Epithelial cell of proximal tubule (primary cell): ENCODE data around the gene C11orf21. TPM values are rescaled to one million over a fixed set of nuclear protein-coding genes. Genes with fewer than 3 reads are reported as not detected.

Source experiments
- DNase-seq: peaks from one replicate; pipeline ENCODE4 v3.0.0-alpha.2; 2011; ENCODE audit warnings: low read depth
- H3K4me3 ChIP-seq: 2 replicates; pipeline ENCODE4 v1.5.1; 2011; ENCODE audit warnings: low read depth, mild to moderate bottlenecking, low read length
- CTCF ChIP-seq: conservative IDR thresholded peaks from 2 replicates; pipeline ENCODE4 v1.5.1; 2012; ENCODE audit warnings: low read depth, mild to moderate bottlenecking, low read length
- total RNA-seq: library from RNA; depleted of rRNA; stranded (reverse); fragments of >200 nt; gene quantifications from 2 replicates; pipeline ENCODE4 v1.2.3, GENCODE V29; 2015

Gene C11orf21
- total RNA-seq, 1 donor from 2014 or later, result not detected

- H3K4me3 ChIP-seq, result no peak overlapping the region
- DNase-seq, result no peak
- TF ChIP-seq CTCF, result no peak
Measured at GRCh38 chr11:2303627-2304505, 2.1 kb upstream of the C11orf21 start.

GRCh38 chr11:2302896-2303626, 1.3 kb upstream of the C11orf21 start:
- DNase-seq, result no peak
- no peak for TF ChIP-seq CTCF
- no peak overlapping the region for H3K4me3 ChIP-seq

GRCh38 chr11:2302306-2302895, 683 bp upstream of the C11orf21 start:
- TF ChIP-seq CTCF, result no peak
- no peak overlapping the region for H3K4me3 ChIP-seq
- DNase-seq, result no peak

- no peak for TF ChIP-seq CTCF
- DNase-seq, result no peak
Measured at GRCh38 chr11:2300936-2301630, 635 bp downstream of the C11orf21 start.

GRCh38 chr11:2300290-2300935, 1.3 kb downstream of the C11orf21 start:
- H3K4me3 ChIP-seq, result no peak overlapping the region
- TF ChIP-seq CTCF, result no peak
- DNase-seq, result no peak

More at GRCh38 chr11:2300936-2301630, 635 bp downstream of the C11orf21 start:
- H3K4me3 ChIP-seq, result no peak overlapping the region

GRCh38 chr11:2299773-2300172, 1.9 kb downstream of the C11orf21 start:
- no peak for TF ChIP-seq CTCF
- no peak overlapping the region for H3K4me3 ChIP-seq
- DNase-seq, result no peak
